H9 (cell line): ENCODE data around the gene AMT. TPM values are rescaled to one million over a fixed set of nuclear protein-coding genes. Genes with fewer than 3 reads are reported as not detected.

ENCODE experiments used
- DNase-seq: peaks from one replicate; pipeline ENCODE4 v3.0.0-alpha.2; 2017
- H2AFZ ChIP-seq: one replicate; pipeline ENCODE4 v1.6.1; 2013; ENCODE audit warnings: mild to moderate bottlenecking, low read length, control low read depth, moderate library complexity
- H2AK5ac ChIP-seq: 2 replicates; pipeline ENCODE4 v1.6.1; 2013; ENCODE audit warnings: low read length, control low read depth, mixed read lengths; ENCODE audit not compliant: insufficient read length
- H2BK120ac ChIP-seq: one replicate; pipeline ENCODE4 v1.6.1; 2013; ENCODE audit warnings: low read depth, mild to moderate bottlenecking, low read length, control low read depth, inconsistent platforms; ENCODE audit not compliant: poor library complexity, severe bottlenecking
- H2BK12ac ChIP-seq: 2 replicates; pipeline ENCODE4 v1.6.1; 2013; ENCODE audit warnings: low read length, control low read depth, mixed read lengths, low read depth; ENCODE audit not compliant: insufficient read length
- H2BK15ac ChIP-seq: 2 replicates; pipeline ENCODE4 v1.6.1; 2013; ENCODE audit warnings: low read depth, low read length, control low read depth
- H2BK20ac ChIP-seq: one replicate; pipeline ENCODE4 v1.6.1; 2013; ENCODE audit warnings: low read depth, mild to moderate bottlenecking, low read length, control low read depth, inconsistent platforms; ENCODE audit not compliant: poor library complexity, severe bottlenecking
- H2BK5ac ChIP-seq: 2 replicates; pipeline ENCODE4 v1.6.1; 2013; ENCODE audit warnings: low read length, control low read depth, mixed read lengths; ENCODE audit not compliant: insufficient read length
- H3K14ac ChIP-seq: 2 replicates; pipeline ENCODE4 v1.6.1; 2013; ENCODE audit warnings: low read length, control low read depth; ENCODE audit not compliant: insufficient read depth
- H3K18ac ChIP-seq: 2 replicates; pipeline ENCODE4 v1.6.1; 2013; ENCODE audit warnings: low read depth, mild to moderate bottlenecking, mixed read lengths, low read length, control low read depth; ENCODE audit not compliant: insufficient read length
- H3K23ac ChIP-seq: 2 replicates; pipeline ENCODE4 v1.6.1; 2013; ENCODE audit warnings: low read length, control low read depth, mixed read lengths, low read depth; ENCODE audit not compliant: insufficient read length
- H3K23me2 ChIP-seq: 2 replicates; pipeline ENCODE4 v1.6.1; 2013; ENCODE audit warnings: low read depth, mild to moderate bottlenecking, mixed read lengths, low read length, control low read depth; ENCODE audit not compliant: insufficient read length, poor library complexity, severe bottlenecking
- H3K27ac ChIP-seq: 2 replicates; pipeline ENCODE4 v1.5.1; 2013; ENCODE audit warnings: low read length, control low read depth, mixed read lengths, low read depth; ENCODE audit not compliant: insufficient read length
- H3K27me3 ChIP-seq: 2 replicates; pipeline ENCODE4 v1.6.1; 2013; ENCODE audit warnings: low read length, control low read depth, inconsistent platforms; ENCODE audit not compliant: insufficient read depth
- H3K4ac ChIP-seq: 2 replicates; pipeline ENCODE4 v1.6.1; 2013; ENCODE audit warnings: low read depth, mild to moderate bottlenecking, control low read depth, inconsistent platforms, low read length, moderate library complexity
- H3K4me1 ChIP-seq: 2 replicates; pipeline ENCODE4 v1.6.1; 2013; ENCODE audit warnings: low read length, control low read depth, inconsistent platforms; ENCODE audit not compliant: insufficient read depth
- H3K4me2 ChIP-seq: 2 replicates; pipeline ENCODE4 v1.6.1; 2013; ENCODE audit warnings: low read length, control low read depth, mixed read lengths; ENCODE audit not compliant: insufficient read length, insufficient read depth
- H3K56ac ChIP-seq: 2 replicates; pipeline ENCODE4 v1.6.1; 2013; ENCODE audit warnings: low read depth, mild to moderate bottlenecking, mixed read lengths, low read length, control low read depth; ENCODE audit not compliant: insufficient read length
- H3K79me1 ChIP-seq: 2 replicates; pipeline ENCODE4 v1.6.1; 2013; ENCODE audit warnings: low read depth, mild to moderate bottlenecking, moderate library complexity, low read length, control low read depth, inconsistent platforms; ENCODE audit not compliant: insufficient read depth, poor library complexity, severe bottlenecking
- H3K79me2 ChIP-seq: 2 replicates; pipeline ENCODE4 v1.6.1; 2013; ENCODE audit warnings: low read length, control low read depth, inconsistent platforms; ENCODE audit not compliant: insufficient read depth
- H3K9ac ChIP-seq: 2 replicates; pipeline ENCODE4 v1.6.1; 2013; ENCODE audit warnings: low read length, control low read depth, mixed read lengths; ENCODE audit not compliant: insufficient read length; ENCODE audit errors: extremely low read depth
- H3K9me3 ChIP-seq: one replicate; pipeline ENCODE4 v1.6.1; 2013; ENCODE audit warnings: low read depth, low read length, inconsistent platforms; ENCODE audit not compliant: control insufficient read depth
- H3T11ph ChIP-seq: one replicate; pipeline ENCODE4 v1.6.1; 2013; ENCODE audit warnings: mild to moderate bottlenecking, low read length, control low read depth, inconsistent platforms
- H4K20me1 ChIP-seq: one replicate; pipeline ENCODE4 v1.6.1; 2013; ENCODE audit not compliant: control insufficient read depth, insufficient read length, insufficient read depth
- H4K5ac ChIP-seq: 2 replicates; pipeline ENCODE4 v1.6.1; 2013; ENCODE audit warnings: low read depth, mild to moderate bottlenecking, mixed read lengths, low read length, control low read depth; ENCODE audit not compliant: insufficient read length
- H4K8ac ChIP-seq: replicated peaks from 2 replicates; pipeline ENCODE4 v1.6.1; 2013; ENCODE audit warnings: low read length, control low read depth, mixed read lengths, low read depth; ENCODE audit not compliant: insufficient read length
- H4K91ac ChIP-seq: 2 replicates; pipeline ENCODE4 v1.6.1; 2013; ENCODE audit warnings: low read depth, mild to moderate bottlenecking, moderate library complexity, mixed read lengths, low read length, control low read depth; ENCODE audit not compliant: insufficient read length
- H3K27ac Mint-ChIP-seq, 3 experiments: 2 replicates in 2 of 3; 3 replicates in 1 of 3; pipeline ENCODE4 v1.8.0; 2020 to 2021; ENCODE audit warnings: mixed read lengths in 3 of 3, mild to moderate bottlenecking in 1 of 3, moderate library complexity in 1 of 3
- H3K27me3 Mint-ChIP-seq: 2 replicates; pipeline ENCODE4 v1.8.0; 2021; ENCODE audit warnings: low read depth, mild to moderate bottlenecking, moderate library complexity, mixed read lengths
- H3K36me3 Mint-ChIP-seq, 3 experiments: 2 replicates in 2 of 3; 3 replicates in 1 of 3; pipeline ENCODE4 v1.8.0; 2020 to 2021; ENCODE audit warnings: low read depth in 3 of 3, mixed read lengths in 3 of 3; ENCODE audit not compliant: insufficient read depth in 1 of 3
- H3K4me1 Mint-ChIP-seq, 2 experiments: 2 replicates each; pipeline ENCODE4 v1.8.0; 2020; ENCODE audit warnings: mixed read lengths in 2 of 2
- H3K4me3 Mint-ChIP-seq, 2 experiments: 2 replicates in 1 of 2; 3 replicates in 1 of 2; pipeline ENCODE4 v1.8.0; 2020 to 2021; ENCODE audit warnings: mild to moderate bottlenecking in 2 of 2, mixed read lengths in 2 of 2, moderate library complexity in 1 of 2
- H3K9me3 Mint-ChIP-seq, 2 experiments: 2 replicates in 1 of 2; 3 replicates in 1 of 2; pipeline ENCODE4 v1.8.0; 2020; ENCODE audit warnings: mild to moderate bottlenecking in 2 of 2, mixed read lengths in 2 of 2, moderate library complexity in 1 of 2
- WGBS: extraction: QIAGEN DNeasy Blood & Tissue Kit; methylation state at CpG from one replicate; pipeline ENCODE4 v1.1.7; 2013; ENCODE audit warnings: missing lambda C conversion rate, low lambda C conversion rate, mixed read lengths; ENCODE audit not compliant: insufficient read length; ENCODE audit errors: extremely low coverage; 5-methylcytosine and 5-hydroxymethylcytosine counted together
- total RNA-seq: library from RNA; stranded (reverse); gene quantifications from 2 replicates; pipeline ENCODE4 v1.2.1, GENCODE V29; 2021
- TF ChIP-seq, protein P1 (sequence below): fragments of 200-600 bp; sonication (generic); conservative IDR thresholded peaks from 3 replicates; pipeline ENCODE4 v1.8.0; 2021; ENCODE audit warnings: antibody characterized with exemption, mild to moderate bottlenecking

AMT gene
- total RNA-seq, 1 experiment from 2014 or later = 41.2 TPM

GRCh38 chr3:49385617-49386016 lies 36.7 kb downstream of the AMT start:
- Histone ChIP-seq H2BK12ac (no peak overlapping the region), H3K4ac (no peak overlapping the region), H4K8ac (no peak overlapping the region), H3K79me2 (peaks cover 38% of the 10 kb centered on the region; the same call in 1 of the 2 replicates), H3K27ac (no peak overlapping the region), H3K79me1 (peaks cover 12% of the 10 kb centered on the region), H3K56ac (no peak overlapping the region), H3K23ac (no peak overlapping the region), H2BK5ac (no peak overlapping the region), H2BK20ac (no peak overlapping the region), H2BK120ac (no peak overlapping the region), H2AFZ (no peak overlapping the region), H3K4me1 (no peaks in the 10 kb centered on the region), H4K20me1 (no peaks in the 10 kb centered on the region), H3T11ph (no peak overlapping the region), H4K5ac (no peak overlapping the region), H3K4me2 (no peak overlapping the region), H3K9ac (no peak overlapping the region), H4K91ac (no peak overlapping the region), H3K27me3 (no peaks in the 10 kb centered on the region), H3K23me2 (no peaks in the 10 kb centered on the region), H3K9me3 (no peaks in the 10 kb centered on the region), H3K14ac (no peak overlapping the region), H3K18ac (no peak overlapping the region), H2BK15ac (no peak overlapping the region), H2AK5ac (no peak overlapping the region)
- peaks cover 2 to 11% (median 11%) of the 10 kb centered on the region in 3 experiments; a peak in 6 of 7 replicates for H3K36me3 Mint-ChIP-seq
- TF ChIP-seq, protein P1, sequence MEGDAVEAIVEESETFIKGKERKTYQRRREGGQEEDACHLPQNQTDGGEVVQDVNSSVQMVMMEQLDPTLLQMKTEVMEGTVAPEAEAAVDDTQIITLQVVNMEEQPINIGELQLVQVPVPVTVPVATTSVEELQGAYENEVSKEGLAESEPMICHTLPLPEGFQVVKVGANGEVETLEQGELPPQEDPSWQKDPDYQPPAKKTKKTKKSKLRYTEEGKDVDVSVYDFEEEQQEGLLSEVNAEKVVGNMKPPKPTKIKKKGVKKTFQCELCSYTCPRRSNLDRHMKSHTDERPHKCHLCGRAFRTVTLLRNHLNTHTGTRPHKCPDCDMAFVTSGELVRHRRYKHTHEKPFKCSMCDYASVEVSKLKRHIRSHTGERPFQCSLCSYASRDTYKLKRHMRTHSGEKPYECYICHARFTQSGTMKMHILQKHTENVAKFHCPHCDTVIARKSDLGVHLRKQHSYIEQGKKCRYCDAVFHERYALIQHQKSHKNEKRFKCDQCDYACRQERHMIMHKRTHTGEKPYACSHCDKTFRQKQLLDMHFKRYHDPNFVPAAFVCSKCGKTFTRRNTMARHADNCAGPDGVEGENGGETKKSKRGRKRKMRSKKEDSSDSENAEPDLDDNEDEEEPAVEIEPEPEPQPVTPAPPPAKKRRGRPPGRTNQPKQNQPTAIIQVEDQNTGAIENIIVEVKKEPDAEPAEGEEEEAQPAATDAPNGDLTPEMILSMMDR = no peak
- no peaks in the 10 kb centered on the region; a peak in 1 of 5 replicates for H3K9me3 Mint-ChIP-seq
- WGBS = no CpG with 5 or more reads among the region's 1 CpG
- H3K27ac Mint-ChIP-seq = no peak overlapping the region
- no peaks in the 10 kb centered on the region for H3K27me3 Mint-ChIP-seq
- no peak overlapping the region for H3K4me3 Mint-ChIP-seq
- no peaks in the 10 kb centered on the region; a peak in 2 of 4 replicates for H3K4me1 Mint-ChIP-seq
- no peak for DNase-seq
